Large intestine (tissue), 3 donors: ENCODE data around the gene ZFHX2. TPM values are rescaled to one million over a fixed set of nuclear protein-coding genes. Genes with fewer than 3 reads are reported as not detected.
"Not testable (repeated sequence)": the region's sequence is repeated elsewhere in the genome, so short reads cannot be mapped to it uniquely, and the experiment has no call there.

Source experiments
- DNase-seq, 2 donors: peaks; one replicate each; pipeline versions ENCODE4 v3.0.0 to v3.0.0-alpha.2; 2013
- H3K27ac ChIP-seq: one replicate; pipeline ENCODE4 v1.5.1; 2013; ENCODE audit warnings: low read length
- H3K27me3 ChIP-seq: 2 replicates; pipeline ENCODE4 v1.6.1; 2013; ENCODE audit warnings: low read length; ENCODE audit not compliant: control insufficient read depth, insufficient read depth
- H3K36me3 ChIP-seq: 2 replicates; pipeline ENCODE4 v1.6.1; 2013; ENCODE audit warnings: low read length; ENCODE audit not compliant: control insufficient read depth, insufficient read depth
- H3K4me1 ChIP-seq: one replicate; pipeline ENCODE4 v1.6.1; 2013; ENCODE audit warnings: low read length; ENCODE audit not compliant: control insufficient read depth, insufficient read depth
- H3K4me3 ChIP-seq: one replicate; pipeline ENCODE4 v1.5.1; 2013; ENCODE audit warnings: low read length
- H3K9me3 ChIP-seq: one replicate; pipeline ENCODE4 v1.6.1; 2013; ENCODE audit warnings: mild to moderate bottlenecking, low read depth, low read length, moderate library complexity; ENCODE audit not compliant: control insufficient read depth
- WGBS: methylation state at CpG from one replicate; pipeline ENCODE4 v1.1.5; 2013; ENCODE audit warnings: low lambda C conversion rate; ENCODE audit not compliant: insufficient coverage; 5-methylcytosine and 5-hydroxymethylcytosine counted together
- polyA plus RNA-seq: library from polyadenylated mRNA; unstranded; fragments of 120-200 nt; gene quantifications from one replicate; pipeline ENCODE4 v1.2.1, GENCODE V29; 2013

ZFHX2 gene
- polyA plus RNA-seq, 1 donor: 4.1 TPM

DNA sequence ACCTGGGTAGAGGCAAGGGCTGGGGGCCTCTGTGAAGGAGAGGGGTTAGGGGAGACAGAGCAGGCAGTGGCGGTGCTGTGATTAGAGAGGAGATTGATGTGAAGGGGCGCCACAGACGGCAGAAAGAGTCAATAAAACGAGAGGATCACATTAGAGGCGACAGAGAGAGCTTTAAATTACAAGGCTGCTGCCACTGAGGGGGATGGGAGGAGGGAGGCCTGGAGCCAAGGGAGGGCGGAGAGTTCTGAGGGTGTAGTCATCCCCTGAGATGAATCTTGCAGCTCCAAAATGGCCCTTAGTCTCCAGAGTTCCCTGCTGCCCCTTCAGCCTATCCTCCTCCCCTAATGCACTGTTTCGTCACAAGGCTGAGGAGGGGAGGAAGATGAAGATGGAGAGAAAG is 12.8 kb downstream of the ZFHX2 start:
- no peak overlapping the region for H3K27ac ChIP-seq
- no peak for DNase-seq
- H3K4me3 ChIP-seq: no peak overlapping the region
- H3K4me1 ChIP-seq: no peaks in the 10 kb centered on the region
- no peaks in the 10 kb centered on the region for H3K9me3 ChIP-seq
- H3K36me3 ChIP-seq: peaks cover 2% of the 10 kb centered on the region
- WGBS: no CpG with 5 or more reads among the region's 7 CpGs
- H3K27me3 ChIP-seq: no peaks in the 10 kb centered on the region

DNA sequence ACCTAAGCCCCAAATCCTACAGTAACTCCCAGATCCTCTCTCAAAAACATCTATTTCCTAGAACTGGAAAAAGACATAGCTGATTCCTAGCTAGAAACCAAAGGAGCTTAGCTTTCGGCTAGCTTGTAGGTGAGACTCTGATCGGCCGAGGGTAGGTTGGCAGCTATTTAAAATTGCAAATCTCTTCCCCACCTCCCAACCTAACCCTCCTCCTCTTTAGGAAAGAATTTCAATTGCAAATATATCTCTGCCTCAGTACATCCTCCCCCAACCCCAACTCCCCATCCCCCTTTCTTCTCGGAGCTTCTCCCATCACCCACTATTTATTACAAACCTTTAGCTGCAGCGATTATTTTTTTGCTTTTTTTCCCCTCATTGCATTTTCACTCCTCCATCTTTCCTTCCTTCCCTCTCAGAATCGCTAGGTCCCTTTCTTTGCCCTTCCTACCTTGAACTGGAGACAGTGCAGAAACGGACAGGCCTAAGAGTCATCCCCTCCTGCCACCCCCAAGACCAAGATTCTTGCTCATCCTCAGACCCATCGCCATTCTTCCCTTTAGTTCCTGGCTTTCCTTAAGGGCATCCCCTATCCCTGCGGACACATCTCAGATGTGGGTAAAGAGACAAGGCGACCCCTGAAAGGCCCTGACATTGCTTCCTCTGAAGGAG is 13.4 kb downstream of the ZFHX2 start:
- Histone ChIP-seq H3K9me3 (no peaks in the 10 kb centered on the region), H3K27me3 (no peaks in the 10 kb centered on the region), H3K4me3 (no peak overlapping the region), H3K27ac (no peak overlapping the region), H3K4me1 (no peaks in the 10 kb centered on the region), H3K36me3 (peaks cover 2% of the 10 kb centered on the region)
- WGBS: 60% methylated on average over 2 of the region's 10 CpGs
- DNase-seq: no peak

DNA sequence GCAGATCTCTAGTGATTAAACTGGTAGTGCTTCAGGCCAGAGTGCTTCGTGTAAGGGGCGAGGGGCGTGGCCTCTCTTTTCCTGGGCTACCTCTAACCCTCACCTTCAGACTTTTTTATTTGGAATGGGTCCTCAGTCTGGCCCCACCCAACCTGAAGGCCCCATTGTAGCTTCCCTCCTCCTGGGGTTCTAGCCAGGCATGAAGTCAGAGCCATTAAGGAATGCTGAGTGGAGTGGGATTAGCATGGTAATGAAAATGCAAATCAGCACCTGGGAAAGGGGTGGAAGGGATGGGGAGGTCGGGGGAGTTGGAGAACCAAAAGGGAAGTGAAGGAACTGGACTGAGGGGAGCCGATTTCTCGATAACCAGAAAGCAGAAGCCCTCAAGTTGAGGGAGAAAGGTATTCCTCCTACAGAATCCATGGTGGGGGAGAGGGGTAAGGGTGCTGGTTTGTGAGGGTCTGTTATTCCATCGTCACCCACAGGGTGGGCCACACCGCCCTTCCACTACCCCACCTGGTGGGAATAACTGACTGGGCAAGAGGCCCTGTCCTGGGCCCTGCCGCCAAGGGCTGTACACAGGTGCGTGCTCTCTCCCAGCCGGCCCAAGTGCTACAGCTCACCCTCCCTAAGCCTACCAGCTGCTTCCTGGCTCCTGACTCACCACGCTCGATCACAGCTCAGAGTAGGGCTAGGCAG is 14.1 kb downstream of the ZFHX2 start:
- H3K9me3 ChIP-seq: no peaks in the 10 kb centered on the region
- no peak overlapping the region for H3K4me3 ChIP-seq
- no peak overlapping the region for H3K27ac ChIP-seq
- H3K36me3 ChIP-seq: peaks cover 2% of the 10 kb centered on the region
- no peaks in the 10 kb centered on the region for H3K27me3 ChIP-seq
- H3K4me1 ChIP-seq: no peaks in the 10 kb centered on the region
- no peak for DNase-seq
- WGBS: 20% methylated on average over 1 of the region's 13 CpGs

DNA sequence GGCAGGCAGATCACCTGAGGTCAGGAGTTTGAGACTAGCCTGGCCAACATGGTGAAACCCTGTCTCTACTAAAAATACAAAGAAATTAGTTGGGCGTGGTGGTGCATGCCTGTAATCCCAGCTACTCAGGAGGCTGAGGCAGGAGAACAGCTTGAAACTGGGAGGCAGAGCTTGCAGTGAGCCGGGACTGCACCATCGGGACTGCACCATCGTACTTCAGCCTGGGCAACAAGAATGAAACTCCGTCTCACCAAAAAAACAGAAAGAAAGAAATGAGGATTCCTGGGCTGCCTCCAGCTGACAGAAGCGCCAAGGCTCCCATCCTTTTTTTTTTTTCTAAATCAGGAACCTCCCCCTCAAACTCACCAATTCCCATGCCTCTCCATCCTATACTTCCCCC is 14.7 kb downstream of the ZFHX2 start:
- not testable (repeated sequence) for H3K36me3 ChIP-seq, H3K4me1 ChIP-seq, H3K27ac ChIP-seq, H3K9me3 ChIP-seq, H3K4me3 ChIP-seq, H3K27me3 ChIP-seq, DNase-seq
- no CpG with 5 or more reads among the region's 6 CpGs for WGBS

DNA sequence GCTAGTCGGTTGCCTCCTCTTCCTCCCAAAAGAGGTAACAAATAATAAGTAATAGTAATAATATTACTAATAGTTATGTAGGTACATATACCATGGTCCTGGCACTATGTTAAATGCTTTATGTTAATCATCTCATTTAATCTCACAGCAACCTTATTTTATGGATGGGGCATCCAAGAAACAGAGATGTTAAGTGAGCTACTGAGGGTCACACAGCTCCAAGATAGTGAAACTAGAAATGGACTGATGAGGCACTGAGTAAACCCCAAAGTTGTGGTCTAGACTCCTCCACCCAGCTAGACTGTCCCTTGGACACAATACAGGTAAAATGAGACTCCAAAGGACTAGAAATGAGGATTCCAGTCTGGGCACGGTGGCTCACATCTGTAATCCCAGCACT is 15.1 kb downstream of the ZFHX2 start:
- no peaks in the 10 kb centered on the region for H3K4me1 ChIP-seq
- WGBS: no CpG with 5 or more reads among the region's 2 CpGs
- DNase-seq: no peak
- H3K27ac ChIP-seq: no peak overlapping the region
- H3K27me3 ChIP-seq: no peaks in the 10 kb centered on the region
- H3K9me3 ChIP-seq: no peaks in the 10 kb centered on the region
- H3K36me3 ChIP-seq: peaks cover 2% of the 10 kb centered on the region
- H3K4me3 ChIP-seq: no peak overlapping the region

DNA sequence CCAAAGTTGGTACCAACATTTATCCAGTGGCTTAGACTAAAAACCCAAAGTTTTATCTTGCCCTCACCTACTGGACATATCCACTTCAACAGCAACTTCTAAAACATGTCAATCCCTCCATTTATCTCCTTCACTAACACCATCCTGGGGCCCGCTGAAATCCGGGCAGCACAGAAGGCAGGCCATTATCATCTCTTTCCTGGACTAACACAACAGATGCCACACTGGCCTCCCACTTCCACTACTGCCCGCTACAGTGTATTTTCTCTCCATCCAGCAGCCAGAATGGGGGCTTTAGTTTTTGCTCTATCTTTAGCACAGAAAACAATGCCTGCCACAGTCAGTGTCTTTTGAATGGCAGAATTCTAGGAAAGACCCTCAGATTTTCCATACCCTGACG is 15.6 kb downstream of the ZFHX2 start:
- H3K9me3 ChIP-seq: no peaks in the 10 kb centered on the region
- H3K4me3 ChIP-seq: no peak overlapping the region
- no peak overlapping the region for H3K27ac ChIP-seq
- no peaks in the 10 kb centered on the region for H3K4me1 ChIP-seq
- H3K36me3 ChIP-seq: peaks cover 2% of the 10 kb centered on the region
- no peak for DNase-seq
- no peaks in the 10 kb centered on the region for H3K27me3 ChIP-seq
- WGBS: no CpG with 5 or more reads among the region's 4 CpGs

DNA sequence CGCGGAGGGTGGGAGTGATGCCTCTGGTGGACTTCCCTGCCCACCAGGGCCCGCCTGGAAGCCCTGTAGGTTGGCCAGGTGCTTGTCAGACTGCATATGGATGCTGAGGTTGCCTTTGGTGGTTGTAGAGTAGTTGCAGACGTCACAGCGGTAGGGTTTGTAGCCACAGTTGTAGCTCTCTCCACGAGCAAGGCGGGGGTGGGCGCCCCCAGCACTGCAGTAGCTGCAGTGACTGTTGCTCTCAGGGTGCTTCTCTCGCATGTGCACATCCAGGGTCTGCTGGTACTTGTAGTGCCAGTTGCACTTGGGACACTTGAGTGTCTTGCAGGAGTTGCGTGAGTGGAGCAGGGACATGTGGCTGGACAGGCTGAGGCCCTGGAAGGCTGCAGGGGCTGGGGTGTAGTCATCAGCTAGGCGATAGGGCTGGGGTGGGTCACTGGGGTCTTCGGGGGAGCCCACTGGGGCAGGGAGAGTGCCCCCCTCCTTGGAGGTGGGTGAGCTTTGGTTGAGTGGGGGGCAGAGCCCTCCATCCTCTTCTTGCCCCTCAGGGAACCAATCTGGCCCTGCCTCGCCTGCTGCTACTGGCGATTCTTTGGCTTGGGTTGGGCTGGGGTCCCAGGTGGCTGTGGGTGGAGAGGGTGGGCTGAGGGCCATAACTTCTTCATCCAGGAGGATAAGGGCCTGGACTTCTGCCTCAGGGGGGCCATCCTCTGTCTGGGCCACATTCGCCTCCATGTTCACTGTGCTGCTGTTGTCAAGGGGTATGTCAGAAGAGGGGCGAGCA is 17.7 kb downstream of the ZFHX2 start:
- Histone ChIP-seq H3K9me3 (no peaks in the 10 kb centered on the region), H3K27me3 (no peaks in the 10 kb centered on the region), H3K27ac (no peak overlapping the region), H3K4me3 (no peak overlapping the region), H3K36me3 (peaks cover 2% of the 10 kb centered on the region), H3K4me1 (no peaks in the 10 kb centered on the region)
- no CpG with 5 or more reads among the region's 16 CpGs for WGBS
- no peak for DNase-seq

DNA sequence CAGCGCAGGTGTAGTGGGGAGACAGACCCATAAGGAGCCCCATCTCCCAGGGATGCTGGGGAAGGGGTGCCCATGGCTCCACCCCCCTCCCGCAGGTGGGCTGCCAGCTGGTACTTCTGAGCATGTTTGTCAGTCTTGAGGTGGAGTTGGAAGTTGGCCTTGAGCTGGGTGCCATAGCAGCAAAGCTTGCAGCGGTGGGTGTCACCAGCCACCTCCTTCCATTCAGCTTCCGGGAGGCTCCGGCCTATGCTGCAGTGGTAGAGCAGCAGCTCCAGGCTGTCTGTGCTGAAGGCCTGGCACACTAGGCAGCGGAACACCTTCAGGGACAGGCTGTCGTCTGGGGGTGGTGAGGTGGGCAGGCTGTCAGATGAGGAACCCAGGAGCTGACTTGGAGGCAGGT is 18.9 kb downstream of the ZFHX2 start:
- peaks cover 2% of the 10 kb centered on the region for H3K36me3 ChIP-seq
- no peak overlapping the region for H3K4me3 ChIP-seq
- DNase-seq: no peak
- no peaks in the 10 kb centered on the region for H3K27me3 ChIP-seq
- no CpG with 5 or more reads among the region's 7 CpGs for WGBS
- H3K9me3 ChIP-seq: no peaks in the 10 kb centered on the region
- no peaks in the 10 kb centered on the region for H3K4me1 ChIP-seq
- no peak overlapping the region for H3K27ac ChIP-seq

DNA sequence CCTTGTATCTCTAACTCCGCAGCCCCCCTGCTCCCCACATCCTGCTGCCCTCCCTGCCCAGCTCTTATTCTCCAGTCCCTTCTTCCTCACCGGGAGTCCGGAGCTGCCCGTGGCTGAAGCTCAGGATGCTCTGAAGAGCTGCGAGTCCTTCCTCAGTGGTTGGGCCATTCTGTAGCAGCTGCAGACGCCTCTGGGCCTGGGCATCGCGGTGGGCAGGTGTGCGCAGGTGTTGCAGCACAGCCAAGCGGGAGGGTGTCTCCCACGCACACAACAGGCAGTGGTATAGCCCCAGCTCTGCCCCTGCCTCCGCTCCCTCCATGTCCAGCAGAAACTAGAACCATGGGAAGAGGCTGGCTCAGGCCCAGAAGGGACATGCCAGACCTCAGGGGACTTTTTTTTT is 20.2 kb downstream of the ZFHX2 start:
- no peak for DNase-seq
- H3K9me3 ChIP-seq: no peaks in the 10 kb centered on the region
- H3K36me3 ChIP-seq: peaks cover 2% of the 10 kb centered on the region
- no peaks in the 10 kb centered on the region for H3K27me3 ChIP-seq
- H3K4me3 ChIP-seq: no peak overlapping the region
- H3K4me1 ChIP-seq: no peaks in the 10 kb centered on the region
- no peak overlapping the region for H3K27ac ChIP-seq
- no CpG with 5 or more reads among the region's 12 CpGs for WGBS

DNA sequence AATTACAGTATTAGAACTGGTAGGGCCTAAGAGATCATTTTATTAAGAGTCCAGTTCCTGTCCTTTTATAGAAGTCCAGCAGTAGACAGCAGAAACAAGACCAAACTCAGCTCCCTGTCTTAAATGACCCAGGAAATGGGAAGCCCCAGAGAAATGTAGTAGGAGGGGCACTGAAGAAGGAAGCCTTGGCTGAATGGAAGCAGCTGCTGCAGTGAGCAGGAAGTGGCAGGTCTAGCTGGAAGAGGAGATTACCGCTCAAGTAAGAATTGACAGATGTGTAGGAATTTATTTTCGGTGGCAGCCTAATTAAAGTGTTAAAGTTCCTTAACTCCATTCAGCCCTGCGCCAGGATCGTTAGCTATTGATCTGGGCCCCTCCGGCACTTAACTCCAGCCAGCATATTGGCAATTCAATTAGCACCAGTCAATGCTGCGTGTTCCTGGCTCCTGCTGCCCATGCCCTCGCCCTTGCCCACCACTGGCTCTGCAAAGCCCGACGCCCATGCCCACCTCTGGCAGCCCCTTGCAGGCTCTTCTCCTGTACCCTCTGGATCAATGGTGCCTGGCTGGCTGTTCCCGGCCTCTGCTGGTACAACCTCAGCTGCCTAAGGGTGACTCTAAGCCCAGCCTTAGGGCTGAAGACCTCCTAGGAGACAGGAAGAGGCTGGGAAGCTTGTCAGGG is 21.1 kb downstream of the ZFHX2 start:
- Histone ChIP-seq H3K27me3 (no peaks in the 10 kb centered on the region), H3K4me3 (no peak overlapping the region), H3K4me1 (no peaks in the 10 kb centered on the region), H3K27ac (no peak overlapping the region), H3K9me3 (no peaks in the 10 kb centered on the region), H3K36me3 (peaks cover 2% of the 10 kb centered on the region)
- no peak for DNase-seq
- no CpG with 5 or more reads among the region's 10 CpGs for WGBS
